HL-60/S4 treated with retinoic acid at 250 ng/mL for 4 days and 3 days (cell line): Measurements from ENCODE around the gene FARP2.
"Not testable (repeated sequence)": the region's sequence is repeated elsewhere in the genome, so short reads cannot be mapped to it uniquely, and the experiment has no call there.

Experiments
- in situ Hi-C: fragments of 300-500 bp; cut with MboI; formaldehyde crosslinking; loops from 2 replicates; pipeline ENCODE4 v1.7.0; 2022; ENCODE audit warnings: low sequenced_read_pairs

The FARP2 gene

DNA sequence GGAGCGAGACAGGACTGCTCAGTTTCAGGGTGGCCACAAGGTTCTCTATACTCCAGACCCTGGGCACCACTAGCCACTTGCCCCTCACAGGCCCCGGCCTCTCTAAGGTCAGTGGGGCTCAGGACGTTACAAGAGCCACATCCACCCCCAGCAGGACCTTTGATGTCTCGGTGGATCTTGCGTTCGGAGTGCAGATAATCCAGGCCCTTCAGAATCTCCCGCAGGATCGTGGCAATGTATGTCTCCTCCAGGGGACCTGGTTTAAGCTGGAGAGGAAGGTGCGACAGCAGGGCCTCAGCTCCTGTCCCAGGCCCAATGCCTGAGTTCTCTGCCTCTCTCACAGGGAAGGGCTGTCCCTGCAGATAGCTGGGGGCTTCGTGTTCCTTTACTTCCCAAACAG lies 143.9 kb downstream of the FARP2 start:
- in situ Hi-C loops: no loop called here

DNA sequence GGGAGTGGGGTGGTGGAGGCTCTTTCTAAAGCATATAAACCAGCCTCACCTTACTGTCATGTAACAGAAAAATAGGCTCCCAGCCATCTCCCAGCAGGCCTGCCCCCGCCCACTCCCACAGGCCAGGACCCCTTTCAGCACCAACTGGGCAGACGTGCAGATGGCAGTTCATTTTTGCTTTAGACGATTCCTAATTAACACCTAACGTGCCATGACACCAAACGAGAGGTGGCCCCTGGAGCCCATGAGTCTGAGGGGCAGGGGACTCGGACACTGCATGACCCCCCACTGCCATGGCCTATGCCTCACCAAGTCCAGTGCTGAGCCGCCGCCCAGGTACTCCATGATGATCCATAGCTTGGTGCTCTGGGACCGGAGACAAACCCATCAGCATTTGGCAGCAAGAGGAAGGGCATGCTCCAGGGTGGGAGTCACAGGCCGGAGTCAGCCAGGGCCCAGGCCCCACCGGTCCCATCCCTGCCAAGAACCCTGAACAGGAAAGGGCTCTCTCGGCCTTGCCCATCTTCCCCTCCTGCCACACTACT lies 144.4 kb downstream of the FARP2 start:
- in situ Hi-C loops: no loop called here

DNA sequence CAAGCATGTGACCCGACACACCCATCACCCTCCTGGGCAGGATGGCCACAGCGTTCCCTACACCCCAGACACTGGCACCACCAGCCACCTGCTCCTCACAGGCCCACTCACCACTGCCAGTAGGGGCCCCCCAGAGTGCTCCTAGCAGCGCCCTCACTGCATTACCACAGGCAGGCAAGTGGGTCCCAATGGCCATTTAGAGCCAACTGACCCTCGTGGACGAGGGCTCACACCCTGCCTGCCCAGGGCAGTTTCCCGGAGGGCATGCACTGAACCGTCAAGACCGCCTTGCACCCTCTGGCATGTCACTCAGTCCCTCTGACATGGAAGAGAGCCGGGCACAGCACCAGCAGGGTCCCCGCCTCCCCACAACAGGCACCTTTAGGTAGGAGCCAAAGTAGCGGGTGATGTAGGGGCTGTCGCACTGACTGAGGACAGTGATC lies 145.0 kb downstream of the FARP2 start:
- in situ Hi-C loops: no loop called here

DNA sequence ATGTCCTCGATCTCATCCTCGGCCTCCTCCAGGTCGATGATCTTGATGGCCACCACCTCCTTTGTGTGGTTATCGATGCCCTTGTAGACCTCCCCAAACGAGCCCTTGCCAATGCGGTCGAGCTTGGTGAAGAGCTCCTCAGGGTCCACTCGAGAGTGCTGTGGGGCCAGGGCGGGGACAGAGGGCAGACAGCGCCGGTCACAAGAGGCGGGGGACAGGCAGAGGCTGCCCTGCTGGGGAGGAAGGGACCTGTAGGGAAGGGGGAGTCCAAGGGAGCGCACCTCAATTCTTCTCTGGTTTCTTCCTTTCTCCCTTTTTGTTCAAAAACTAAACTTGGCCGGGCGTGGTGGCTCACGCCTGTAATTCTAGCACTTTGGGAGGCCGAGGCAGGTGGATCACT lies 145.5 kb downstream of the FARP2 start:
- in situ Hi-C loops: no loop called here

DNA sequence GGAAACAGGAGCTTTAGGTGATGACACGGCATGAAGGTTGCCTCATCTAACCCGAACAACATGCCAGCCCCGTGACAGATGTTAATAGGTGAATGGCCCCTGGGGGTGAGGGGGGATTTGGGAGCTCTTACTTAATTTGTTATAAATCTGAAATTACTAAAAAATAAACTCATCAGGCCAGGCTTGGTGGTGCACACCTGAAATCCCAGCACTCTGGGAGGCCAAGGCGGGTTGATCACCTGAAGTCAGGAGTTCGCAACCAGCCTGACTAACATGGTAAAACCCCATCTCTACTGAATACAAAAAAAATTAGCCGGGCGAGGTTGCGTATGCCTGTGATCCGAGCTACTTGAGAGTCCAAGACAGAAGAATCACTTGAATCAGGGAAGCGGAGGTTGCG lies 146.2 kb downstream of the FARP2 start:
- in situ Hi-C loops: no loop called here

DNA sequence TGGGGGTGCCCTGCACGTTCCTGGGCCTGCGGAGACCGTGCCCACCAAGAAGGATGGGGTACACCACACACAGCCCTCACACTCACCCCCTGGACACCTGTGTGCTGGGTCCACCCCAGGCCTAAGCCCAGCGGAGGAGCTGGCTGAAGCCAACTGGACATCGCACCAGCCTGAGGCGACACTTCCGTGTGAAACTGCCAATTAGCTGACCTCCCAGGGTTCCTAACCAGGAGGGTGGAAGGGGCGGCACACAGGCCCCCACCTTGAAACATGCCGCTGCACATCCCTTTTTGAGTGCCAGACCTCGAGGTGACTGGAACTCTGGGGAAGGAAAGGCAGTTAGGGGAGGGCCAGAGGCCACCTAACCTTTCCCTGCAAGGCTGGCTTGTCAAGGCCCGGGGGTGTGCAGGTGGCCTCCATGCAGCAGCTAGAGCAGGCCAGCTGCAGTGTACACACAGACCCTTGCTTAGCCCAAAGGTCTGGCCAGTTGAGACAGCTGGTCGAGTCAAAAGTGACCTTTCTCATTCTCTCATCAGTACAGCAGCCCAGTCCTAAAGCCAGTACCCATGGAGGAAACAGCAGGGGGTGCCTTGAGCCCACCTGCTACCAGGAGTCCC lies 147.8 kb downstream of the FARP2 start:
- in situ Hi-C loops: no loop called here

DNA sequence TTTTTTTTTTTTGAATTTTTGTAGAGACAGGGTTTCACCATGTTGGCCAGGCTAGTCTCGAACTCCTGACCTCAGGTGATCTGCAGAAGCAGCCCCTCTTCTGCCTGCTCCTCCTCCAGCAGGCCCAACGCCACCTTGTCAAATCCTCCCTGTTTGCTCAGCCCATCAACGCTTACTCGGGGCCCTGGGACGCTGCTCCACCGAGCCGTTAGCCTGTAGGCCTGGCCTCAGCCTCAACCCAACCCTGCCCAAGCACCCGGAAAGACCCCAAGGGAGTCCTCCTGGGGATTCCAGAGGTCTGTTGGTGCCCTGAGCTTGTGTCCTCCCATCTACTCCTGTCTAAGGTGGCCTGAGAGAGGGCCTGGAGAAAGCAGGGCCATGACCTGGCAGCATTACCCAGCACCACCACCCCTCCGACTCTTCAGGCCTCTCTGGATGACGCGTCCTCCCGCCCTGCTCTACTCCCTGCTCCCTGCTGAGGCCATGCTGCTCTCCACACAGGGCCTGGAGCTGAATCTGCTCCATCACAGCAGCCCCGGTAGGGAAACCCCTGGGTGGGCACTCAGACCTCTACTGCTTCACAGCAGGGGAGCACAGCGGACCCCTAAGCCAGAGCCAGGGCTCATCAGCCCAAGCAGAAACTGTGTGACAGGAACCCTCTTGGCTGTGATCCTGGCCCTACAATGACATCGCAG lies 149.1 kb downstream of the FARP2 start:
- in situ Hi-C loops: no loop called here

DNA sequence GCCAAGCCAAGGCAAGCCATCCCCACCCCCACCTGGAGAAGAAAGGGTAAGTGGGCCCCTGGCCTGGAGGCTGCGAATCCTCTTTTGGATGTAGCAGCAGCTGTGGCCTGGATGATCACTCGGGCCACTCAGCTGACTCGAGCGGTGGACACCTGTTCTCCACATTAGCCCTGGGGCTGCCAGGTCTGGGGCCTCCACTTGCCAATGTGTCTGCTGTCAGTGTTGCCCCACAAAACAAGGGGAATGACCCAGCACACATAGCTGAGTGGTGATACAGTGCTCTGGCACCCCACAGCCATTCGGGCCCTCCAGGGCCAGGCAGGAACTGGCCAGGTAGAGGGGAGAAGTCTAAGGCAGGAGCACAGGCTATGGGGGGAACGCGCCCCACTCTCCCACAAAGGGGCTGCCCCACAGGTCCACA lies 149.7 kb downstream of the FARP2 start:
- in situ Hi-C loops: no loop called here

DNA sequence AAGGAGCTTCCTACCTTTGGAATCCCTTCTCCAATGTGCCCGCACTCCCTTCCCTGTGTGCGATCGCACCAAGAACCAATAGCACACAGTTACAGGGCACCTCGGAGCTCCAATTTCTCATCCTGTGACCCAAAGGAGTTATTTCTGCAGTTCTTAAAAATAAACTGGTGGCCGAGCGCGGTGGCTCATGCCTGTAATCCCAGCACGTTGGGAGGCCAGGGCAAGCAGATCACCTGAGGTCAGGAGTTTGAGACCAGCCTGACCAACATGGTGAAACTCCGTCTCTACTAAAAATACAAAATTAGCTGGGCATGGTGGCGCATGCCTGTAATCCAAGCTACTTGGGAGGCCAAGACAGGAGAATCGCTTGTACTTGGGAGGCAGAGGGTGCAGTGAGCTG lies 150.2 kb downstream of the FARP2 start:
- in situ Hi-C loops: not testable (repeated sequence)

DNA sequence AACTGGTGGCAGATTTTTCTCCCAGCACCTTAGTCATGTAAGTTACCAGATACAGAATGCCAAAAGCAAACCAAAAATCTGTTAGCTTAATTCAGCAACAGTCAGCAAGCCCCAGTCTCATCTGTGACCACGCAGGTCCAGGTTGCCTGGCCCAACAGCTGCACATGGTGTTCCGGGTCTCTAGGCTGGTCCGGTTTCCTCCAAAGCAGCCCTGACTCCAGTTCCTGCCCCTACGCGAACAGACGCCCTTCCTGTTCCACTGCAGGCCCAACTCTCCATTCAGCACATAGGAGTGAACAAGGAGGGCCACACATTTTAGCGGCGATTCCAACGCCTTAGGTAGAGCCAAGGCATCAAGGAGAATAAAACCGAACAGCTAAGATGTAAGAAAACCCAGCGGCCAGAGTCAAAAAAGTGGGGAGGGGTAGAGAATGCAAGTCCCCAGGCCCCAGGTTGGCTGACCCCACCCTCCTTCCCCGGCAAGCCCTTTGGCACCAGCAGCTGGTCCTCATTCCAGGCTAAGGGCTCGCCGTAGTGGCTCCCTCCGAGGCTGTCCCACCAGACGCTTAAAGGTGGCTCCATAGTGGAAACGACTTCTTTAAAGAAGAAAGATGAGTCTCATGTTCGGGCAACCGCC lies 150.8 kb downstream of the FARP2 start:
- in situ Hi-C loops: no loop called here

DNA sequence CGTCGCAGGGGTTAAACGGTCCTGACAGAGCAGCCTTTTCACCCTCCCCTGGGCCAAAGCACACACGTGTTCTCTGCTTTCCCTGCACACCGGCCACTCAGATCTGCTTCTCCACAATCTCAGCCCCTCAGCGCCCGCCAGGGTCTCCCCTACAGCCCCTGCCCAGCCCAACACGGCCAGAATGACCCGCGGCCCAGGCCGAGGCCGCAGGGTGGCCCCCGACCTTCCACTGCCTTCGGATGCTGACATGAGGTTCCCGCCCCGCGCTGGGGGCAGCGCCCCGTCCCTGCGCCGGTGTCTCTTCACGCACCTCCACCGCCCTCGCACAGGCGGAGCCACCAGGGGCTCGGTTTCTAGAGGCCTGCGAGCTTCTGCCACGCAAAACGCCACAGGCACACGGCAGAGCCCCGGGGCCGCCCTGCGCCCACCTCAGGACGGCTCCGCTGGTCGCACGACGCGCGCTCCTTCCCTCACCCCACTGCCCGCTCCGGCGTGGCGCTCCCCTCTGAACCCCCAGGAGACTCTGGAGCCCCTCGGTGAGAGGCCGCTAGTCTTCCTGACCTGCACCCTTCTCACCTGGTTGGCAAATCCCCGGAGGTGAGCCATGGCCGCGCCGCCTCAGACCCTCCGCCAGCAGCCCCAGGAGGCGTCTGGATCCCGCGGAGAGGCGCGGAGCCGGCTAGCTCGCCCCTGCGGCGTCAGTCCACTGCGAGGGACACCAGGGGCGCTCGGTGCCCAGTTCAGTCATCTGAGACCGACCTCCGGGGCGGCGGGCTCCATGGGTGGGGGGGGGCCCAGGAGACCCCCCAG lies 151.6 kb downstream of the FARP2 start:
- in situ Hi-C loops: no loop called here

DNA sequence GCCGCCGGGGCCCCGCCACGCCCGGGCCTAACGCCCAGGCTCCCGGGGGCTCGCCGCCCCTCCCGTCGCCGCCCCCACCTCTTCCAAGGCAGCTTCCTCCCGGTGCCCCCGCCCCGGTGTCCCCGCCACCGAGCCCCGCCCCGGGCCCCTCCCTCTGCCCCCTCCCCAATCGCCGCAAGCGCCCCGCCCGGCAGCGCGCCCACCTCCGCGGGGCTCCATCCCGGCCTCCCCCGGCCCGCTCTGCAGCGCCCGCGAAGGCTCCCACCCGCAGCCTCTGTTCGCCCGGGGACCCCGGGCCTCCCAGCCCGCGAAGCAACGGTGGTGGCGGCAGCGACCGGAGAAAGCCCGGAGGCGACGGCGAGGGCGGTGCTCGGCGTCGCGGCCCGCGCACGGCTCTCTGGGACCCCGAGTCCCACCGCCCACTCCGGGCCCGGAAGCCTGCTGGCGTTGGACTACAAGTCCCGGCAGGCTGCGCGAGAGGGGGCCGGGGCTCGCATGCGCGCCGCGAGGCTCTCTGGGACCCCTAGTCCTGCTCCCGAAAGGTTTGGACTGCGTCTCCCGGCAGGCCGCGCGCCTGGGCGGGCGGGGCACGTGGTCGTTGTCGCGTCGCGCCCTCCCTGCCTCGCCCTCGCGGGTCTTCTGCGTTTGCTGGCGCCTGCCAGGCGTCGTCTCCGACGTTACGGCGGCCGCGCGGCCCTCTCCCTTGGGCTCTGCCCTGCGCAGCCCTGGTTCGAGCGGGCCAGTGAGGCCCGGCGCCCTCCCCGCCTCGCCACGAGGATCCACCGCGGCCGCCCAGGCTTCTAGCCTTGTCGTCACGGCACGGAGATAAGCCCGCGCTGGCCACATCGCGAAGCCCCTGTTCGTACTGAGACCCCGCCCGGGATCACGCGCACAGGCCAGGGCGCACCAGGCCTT lies 152.4 kb downstream of the FARP2 start, which contains the start of gene STK25:
Gene STK25, minus strand, starts transcription at position 345 of the 915 bp plus-strand sequence. CDS start 549 bp downstream, outside the sequence.
- in situ Hi-C loops: no loop called here

DNA sequence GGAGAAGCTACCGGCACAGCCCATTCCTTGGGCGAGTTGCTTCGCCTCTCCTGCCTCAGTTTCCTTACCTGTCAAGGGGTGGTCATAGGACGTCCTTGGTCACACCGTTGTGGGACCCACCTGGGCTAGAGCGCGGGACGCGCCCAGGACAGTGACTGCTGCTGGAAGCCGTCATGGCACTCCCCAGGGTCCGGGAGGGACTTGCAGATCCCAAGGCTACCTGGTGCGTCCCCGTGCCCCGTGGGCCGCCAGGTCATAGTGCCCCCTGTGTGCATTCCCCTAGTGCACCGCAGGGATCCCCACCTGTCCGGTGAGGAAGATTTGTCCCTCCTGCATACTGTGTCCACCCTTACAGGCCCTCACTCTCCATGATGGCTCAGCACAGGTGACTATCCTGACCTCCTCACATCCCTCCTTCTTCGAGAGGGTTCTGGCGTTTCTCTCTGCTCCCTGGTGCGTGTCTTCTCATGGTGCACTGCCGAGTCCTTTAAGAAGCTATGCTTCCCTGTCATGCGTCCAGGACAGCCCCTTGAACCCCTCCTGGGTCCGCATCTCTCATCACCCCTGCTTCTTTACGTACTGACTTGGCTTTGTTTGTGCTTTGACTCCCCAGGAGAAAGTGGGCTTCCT lies 153.2 kb downstream of the FARP2 start:
- in situ Hi-C loops: no loop called here

DNA sequence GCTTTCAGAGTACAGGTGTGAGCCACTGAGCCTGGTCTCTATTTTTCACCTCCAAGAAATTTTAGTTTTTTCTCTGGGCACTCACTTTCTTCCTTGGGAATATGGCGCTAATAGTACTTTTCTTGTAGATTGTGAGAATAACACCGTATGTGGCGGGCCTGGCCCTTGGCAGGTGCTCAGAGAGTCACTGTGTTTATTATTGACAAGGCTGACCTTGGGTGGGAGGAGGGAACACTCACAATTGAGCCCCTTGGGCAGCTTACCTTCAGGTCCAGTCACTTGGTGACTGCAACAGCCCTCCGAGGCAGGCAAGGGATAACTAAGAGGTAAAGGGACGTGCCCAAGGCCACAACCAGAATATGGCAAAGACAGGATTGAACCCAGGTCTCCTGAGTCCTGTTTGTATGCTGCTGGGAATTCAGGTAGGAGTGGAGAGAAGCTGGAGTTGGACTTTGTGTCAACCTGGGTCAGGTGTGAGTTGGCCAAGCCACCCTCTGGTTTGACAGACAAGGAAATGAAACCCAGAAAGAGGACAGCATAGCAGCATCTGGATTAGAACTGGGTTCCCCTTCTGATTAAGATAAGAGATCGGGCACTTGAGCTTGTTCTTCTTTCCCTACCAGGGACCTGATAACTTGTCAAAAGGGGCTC lies 155.1 kb downstream of the FARP2 start:
- in situ Hi-C loops: no loop called here

DNA sequence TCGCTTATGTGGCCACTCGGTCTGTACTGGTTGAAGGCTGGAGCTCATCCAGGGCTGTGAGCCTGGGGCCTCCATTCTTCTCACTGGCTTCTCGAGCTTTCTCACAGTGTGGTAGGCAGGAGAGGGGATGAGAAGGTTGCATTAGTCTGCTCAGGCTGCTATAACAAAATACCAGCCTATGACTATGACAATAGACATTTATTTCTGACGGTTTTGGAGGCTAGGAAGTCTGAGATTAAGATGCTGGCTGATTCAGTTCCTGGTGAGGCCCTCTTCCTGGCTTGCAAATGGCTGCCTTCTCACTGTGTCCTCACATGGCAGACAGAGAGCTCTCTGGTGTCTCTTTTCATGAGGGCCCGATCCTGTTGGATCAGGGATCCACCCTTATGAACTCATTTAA lies 158.5 kb downstream of the FARP2 start:
- in situ Hi-C loops: no loop called here

DNA sequence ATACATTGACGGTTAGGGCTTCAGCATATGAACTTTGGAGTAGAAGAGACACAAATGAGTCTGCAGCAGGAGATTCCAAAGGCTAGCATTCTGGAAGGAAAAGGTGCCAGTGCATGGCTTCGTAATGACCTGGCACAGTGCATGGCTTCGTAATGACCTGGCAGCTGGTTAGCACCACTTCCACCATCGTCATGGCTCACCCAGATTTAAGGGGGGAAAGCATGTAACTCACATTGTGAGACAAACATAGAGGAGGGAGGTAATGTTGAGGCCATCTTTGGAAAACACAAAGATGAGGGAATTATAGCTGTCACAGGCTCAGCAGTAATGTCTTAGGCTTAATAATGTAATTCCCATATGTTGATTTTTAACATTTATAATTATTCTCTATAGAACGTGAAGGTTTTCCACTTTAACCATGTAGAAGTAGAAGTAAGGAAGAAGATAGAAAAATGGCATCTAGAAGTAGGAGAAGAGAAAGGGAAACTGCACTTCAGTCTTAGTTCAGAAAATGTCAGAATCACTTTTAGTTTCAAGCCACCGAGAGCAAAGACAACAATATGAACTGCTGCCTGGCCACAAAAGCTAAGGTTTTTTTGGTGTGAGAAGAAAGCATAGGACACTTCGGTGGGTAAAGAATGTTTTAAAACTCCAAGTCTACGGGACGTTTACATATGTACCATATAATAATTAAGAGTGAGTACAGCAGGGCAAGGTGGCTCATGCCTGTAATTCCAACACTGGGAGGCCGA lies 159.1 kb downstream of the FARP2 start:
- in situ Hi-C loops: no loop called here

DNA sequence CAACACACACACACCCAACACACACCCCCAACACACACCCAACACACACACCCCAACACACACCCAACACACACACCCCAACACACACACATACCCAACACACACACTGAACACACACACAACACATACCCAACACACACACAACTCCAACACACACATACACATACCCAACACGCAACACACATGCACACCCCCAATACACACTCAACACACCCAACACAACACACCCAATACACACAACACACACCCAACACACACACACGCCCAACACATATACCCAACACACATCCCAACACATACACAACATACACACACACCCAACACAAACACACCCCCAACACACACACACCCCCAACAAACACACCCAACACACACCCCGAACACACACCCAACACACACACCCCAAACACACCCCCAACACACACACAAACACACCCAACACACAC lies 160.5 kb downstream of the FARP2 start:
- in situ Hi-C loops: no loop called here

DNA sequence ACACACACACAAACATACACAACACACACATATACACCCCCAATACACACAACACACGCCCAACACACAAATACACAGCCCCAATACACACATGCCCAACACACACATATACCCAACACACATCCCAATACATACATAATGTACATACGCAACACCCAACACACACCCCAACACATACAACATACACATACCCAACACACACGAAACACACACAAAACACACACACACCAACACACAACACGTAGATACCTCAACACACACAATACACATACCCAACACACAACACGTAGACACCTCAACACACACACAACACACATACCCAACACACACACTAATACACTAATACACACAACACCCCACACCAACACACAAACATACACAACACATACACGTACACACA lies 161.2 kb downstream of the FARP2 start:
- in situ Hi-C loops: no loop called here
